OCI-LY3 (cell line): ENCODE data around the gene AHNAK2.

Experiments
- H2AFZ ChIP-seq: fragments of 200-600, 300-600 bp; shearing (Covaris generic); 2 replicates; pipeline ENCODE4 v1.6.0; 2014; ENCODE audit warnings: antibody characterized with exemption, low read depth, low read length
- H3K27ac ChIP-seq: fragments of 200-600, 300-600 bp; sonication (generic); 2 replicates; pipeline ENCODE4 v1.5.1; 2014; ENCODE audit warnings: mild to moderate bottlenecking, low read length, moderate library complexity, mixed read lengths
- H3K27me3 ChIP-seq: fragments of 200-600, 300-600 bp; sonication (generic); 2 replicates; pipeline ENCODE4 v1.6.1; 2014; ENCODE audit warnings: low read depth, low read length, mixed read lengths
- H3K36me3 ChIP-seq: fragments of 200-600, 300-600 bp; sonication (generic); replicated peaks from 2 replicates; pipeline ENCODE3; 2014; ENCODE audit warnings: low read depth, low read length, mixed read lengths
- H3K4me1 ChIP-seq: fragments of 300-600, 200-600 bp; sonication (generic); 2 replicates; pipeline ENCODE4 v1.6.1; 2014; ENCODE audit warnings: low read length, mixed read lengths
- H3K4me2 ChIP-seq: fragments of 200-600, 300-600 bp; sonication (generic); 2 replicates; pipeline ENCODE4 v1.6.1; 2014; ENCODE audit warnings: low read length, mixed read lengths
- H3K4me3 ChIP-seq: fragments of 300-600, 200-600 bp; sonication (generic); 2 replicates; pipeline ENCODE4 v1.5.1; 2014; ENCODE audit warnings: antibody characterized with exemption, mild to moderate bottlenecking, low read length, moderate library complexity
- H3K79me2 ChIP-seq: fragments of 300-600, 200-600 bp; shearing (Covaris generic); 2 replicates; pipeline ENCODE4 v1.6.1; 2014; ENCODE audit warnings: mild to moderate bottlenecking, low read length, mixed read lengths
- H3K9ac ChIP-seq: fragments of 300-600, 200-600 bp; shearing (Covaris generic); 2 replicates; pipeline ENCODE4 v1.6.0; 2014; ENCODE audit warnings: mild to moderate bottlenecking, low read length, moderate library complexity
- H3K9me3 ChIP-seq: fragments of 200-600, 300-600 bp; shearing (Covaris generic); 2 replicates; pipeline ENCODE4 v1.6.1; 2014; ENCODE audit warnings: low read length, mixed read lengths; ENCODE audit not compliant: insufficient read depth
- H4K20me1 ChIP-seq: fragments of 200-600, 300-600 bp; sonication (generic); 2 replicates; pipeline ENCODE4 v1.6.1; 2016; ENCODE audit warnings: low read length, mixed read lengths; ENCODE audit not compliant: insufficient read depth
- CTCF ChIP-seq: fragments of 200-600, 300-600 bp; sonication (generic); IDR thresholded peaks from 2 replicates; pipeline ENCODE4 v1.5.1; 2014; ENCODE audit warnings: antibody characterized with exemption, low read length, low read depth
- EZH2phosphoT487 ChIP-seq: fragments of 200-600 bp; shearing (Covaris generic); IDR thresholded peaks from 2 replicates; pipeline ENCODE4 v1.6.1; 2018; ENCODE audit warnings: antibody characterized with exemption, mixed run types, low read depth

AHNAK2 gene

GRCh38 chr14:104966981-104967385 lies 11.2 kb downstream of the AHNAK2 start:
- Histone ChIP-seq H3K9ac (no peak overlapping the region), H4K20me1 (no peaks in the 10 kb centered on the region), H3K4me1 (peaks cover 7% of the 10 kb centered on the region; the same call in 1 of the 2 replicates), H3K79me2 (no peaks in the 10 kb centered on the region), H3K4me3 (no peak overlapping the region), H3K27me3 (peaks cover 16% of the 10 kb centered on the region), H3K9me3 (no peaks in the 10 kb centered on the region), H3K36me3 (no peaks in the 10 kb centered on the region), H3K4me2 (no peak overlapping the region), H2AFZ (no peak overlapping the region), H3K27ac (no peak overlapping the region)
- no peak for TF ChIP-seq CTCF
- TF ChIP-seq EZH2phosphoT487 = no peak

GRCh38 chr14:104966261-104966865 lies 11.8 kb downstream of the AHNAK2 start:
- Histone ChIP-seq H3K4me1 (peaks cover 7% of the 10 kb centered on the region; the same call in 1 of the 2 replicates), H3K9me3 (no peaks in the 10 kb centered on the region), H3K4me3 (no peak overlapping the region), H4K20me1 (no peaks in the 10 kb centered on the region), H3K4me2 (no peak overlapping the region), H3K27ac (no peak overlapping the region), H3K79me2 (no peaks in the 10 kb centered on the region), H3K36me3 (no peaks in the 10 kb centered on the region), H2AFZ (no peak overlapping the region), H3K9ac (no peak overlapping the region), H3K27me3 (peaks cover 16% of the 10 kb centered on the region)
- no peak for TF ChIP-seq EZH2phosphoT487
- no peak for TF ChIP-seq CTCF

- H3K27me3 ChIP-seq = peaks cover 16% of the 10 kb centered on the region
- H4K20me1 ChIP-seq = no peaks in the 10 kb centered on the region
- TF ChIP-seq EZH2phosphoT487 = no peak
- no peak for TF ChIP-seq CTCF
- H3K79me2 ChIP-seq = no peaks in the 10 kb centered on the region
- no peak overlapping the region for H3K4me3 ChIP-seq
- no peak overlapping the region for H3K27ac ChIP-seq
- H3K4me2 ChIP-seq = no peak overlapping the region
- no peaks in the 10 kb centered on the region for H3K36me3 ChIP-seq
- H3K9ac ChIP-seq = no peak overlapping the region
- H2AFZ ChIP-seq = no peak overlapping the region
- H3K4me1 ChIP-seq = peaks cover 7% of the 10 kb centered on the region; the same call in 1 of the 2 replicates
- no peaks in the 10 kb centered on the region for H3K9me3 ChIP-seq
Measured at GRCh38 chr14:104965561-104966231, 12.5 kb downstream of the AHNAK2 start.

GRCh38 chr14:104964546-104964945 lies 13.6 kb downstream of the AHNAK2 start:
- Histone ChIP-seq H2AFZ (no peak overlapping the region), H3K4me1 (peaks cover 7% of the 10 kb centered on the region; the same call in 1 of the 2 replicates), H3K4me3 (no peak overlapping the region), H3K27me3 (peaks cover 23% of the 10 kb centered on the region), H4K20me1 (no peaks in the 10 kb centered on the region), H3K79me2 (no peaks in the 10 kb centered on the region), H3K9me3 (no peaks in the 10 kb centered on the region), H3K36me3 (no peaks in the 10 kb centered on the region), H3K27ac (no peak overlapping the region), H3K4me2 (no peak overlapping the region), H3K9ac (no peak overlapping the region)
- TF ChIP-seq CTCF (no peak), EZH2phosphoT487 (no peak)
